HG03378 (cell line): ENCODE measurements around the gene CDHR2.
"Not testable (repeated sequence)": the region's sequence is repeated elsewhere in the genome, so short reads cannot be mapped to it uniquely, and the experiment has no call there.

Experiments
- ATAC-seq: cut with Tn5 transposase; IDR thresholded peaks from one replicate; pipeline ENCODE4 v1.9.1; 2021; ENCODE audit warnings: mild to moderate bottlenecking, moderate library complexity; ENCODE audit not compliant: unreplicated experiment

The CDHR2 gene

GRCh38 chr5:176592573-176592972 lies 43.4 kb downstream of the CDHR2 start:
- no peak for ATAC-seq

GRCh38 chr5:176593273-176593869 lies 44.2 kb downstream of the CDHR2 start:
- ATAC-seq, result no peak

GRCh38 chr5:176594554-176594953 lies 45.4 kb downstream of the CDHR2 start:
- ATAC-seq, result no peak

GRCh38 chr5:176595386-176595943 lies 46.3 kb downstream of the CDHR2 start:
- ATAC-seq, result no peak

GRCh38 chr5:176596069-176596644 lies 47.0 kb downstream of the CDHR2 start:
- no peak for ATAC-seq

- ATAC-seq, result no peak
These were observed 47.7 kb downstream of the CDHR2 start for GRCh38 chr5:176596689-176597416.

- ATAC-seq, result no peak
These were observed 48.6 kb downstream of the CDHR2 start for GRCh38 chr5:176597417-176598389.

- ATAC-seq, result not testable (repeated sequence)
These were observed 50.7 kb downstream of the CDHR2 start for GRCh38 chr5:176599749-176600430.

GRCh38 chr5:176601901-176602482 lies 52.9 kb downstream of the CDHR2 start:
- no peak for ATAC-seq

- no peak for ATAC-seq
These were observed 53.9 kb downstream of the CDHR2 start for GRCh38 chr5:176603091-176603490.

- no peak for ATAC-seq
These were observed 56.9 kb downstream of the CDHR2 start for GRCh38 chr5:176606032-176606431.

GRCh38 chr5:176606875-176607274 lies 57.7 kb downstream of the CDHR2 start:
- no peak for ATAC-seq

GRCh38 chr5:176608142-176608705 lies 59.1 kb downstream of the CDHR2 start:
- no peak for ATAC-seq

GRCh38 chr5:176608937-176609723 lies 60.0 kb downstream of the CDHR2 start:
- ATAC-seq, result no peak

- ATAC-seq, result no peak
These were observed 60.7 kb downstream of the CDHR2 start, which contains the start of gene GPRIN1 for GRCh38 chr5:176609724-176610434. Gene GPRIN1 (minus strand): TSS chr5:176610156. CDS start chr5:176599834, 10,322 bp downstream.

GRCh38 chr5:176610435-176610773 lies 61.3 kb downstream of the CDHR2 start:
- ATAC-seq, result no peak

GRCh38 chr5:176611435-176611834 lies 62.3 kb downstream of the CDHR2 start:
- ATAC-seq, result no peak

GRCh38 chr5:176612008-176612407 lies 62.9 kb downstream of the CDHR2 start:
- ATAC-seq, result no peak
